H1 (cell line): ENCODE data around the gene TUBA3C. TPM values are rescaled to one million over a fixed set of nuclear protein-coding genes. Genes with fewer than 3 reads are reported as not detected.

Experiments used
- CTCF ChIA-PET: fragments of 300-600 bp; sonication (Branson Sonifier 250); formaldehyde crosslinking; loops from one replicate; lab custom pipeline; 2021; ENCODE audit not compliant: partially characterized antibody; lab: Charles Lee
- POLR2A ChIA-PET: fragments of 300-600 bp; sonication (Branson Sonifier 250); formaldehyde crosslinking; loops from one replicate; lab custom pipeline; 2021; ENCODE audit warnings: inconsistent platforms; ENCODE audit not compliant: partially characterized antibody; lab: Charles Lee
- DNase-seq, 2 experiments: peaks; one replicate each; pipeline versions ENCODE4 v3.0.0 to v3.0.0-alpha.2; 2010 to 2022; ENCODE audit warnings: low spot score in 2 of 2, low read depth in 1 of 2, mixed read lengths in 1 of 2
- FAIRE-seq: peaks from 2 replicates; lab custom pipeline; 2011; peaks lifted over from hg19 to GRCh38; lab: Jason Lieb, UNC
- H2AFZ ChIP-seq: 2 replicates; pipeline ENCODE4 v1.8.1; 2012; ENCODE audit warnings: low read length, inconsistent platforms
- H2AK5ac ChIP-seq: 2 replicates; pipeline ENCODE4 v1.6.1; 2013; ENCODE audit warnings: low read depth, low read length
- H2BK120ac ChIP-seq: replicated peaks from 2 replicates; pipeline ENCODE3; 2013; ENCODE audit warnings: low read depth, low read length, inconsistent platforms
- H2BK12ac ChIP-seq: 2 replicates; pipeline ENCODE4 v1.6.1; 2013; ENCODE audit warnings: low read depth, low read length
- H2BK15ac ChIP-seq: 2 replicates; pipeline ENCODE4 v1.6.1; 2013; ENCODE audit warnings: low read length
- H2BK20ac ChIP-seq: 2 replicates; pipeline ENCODE4 v1.6.1; 2013; ENCODE audit warnings: low read length
- H2BK5ac ChIP-seq: 2 replicates; pipeline ENCODE4 v1.6.1; 2013; ENCODE audit warnings: low read depth, low read length
- H3K14ac ChIP-seq: 2 replicates; pipeline ENCODE4 v1.6.1; 2013; ENCODE audit warnings: inconsistent platforms; ENCODE audit not compliant: insufficient read length
- H3K18ac ChIP-seq: 2 replicates; pipeline ENCODE4 v1.6.1; 2013; ENCODE audit warnings: low read length; ENCODE audit errors: extremely low read depth
- H3K23ac ChIP-seq: 2 replicates; pipeline ENCODE4 v1.6.1; 2013; ENCODE audit warnings: inconsistent platforms; ENCODE audit not compliant: insufficient read length
- H3K23me2 ChIP-seq: 2 replicates; pipeline ENCODE4 v1.6.1; 2013; ENCODE audit warnings: low read depth, low read length
- H3K27ac ChIP-seq: 2 replicates; pipeline ENCODE4 v1.6.1; 2011; ENCODE audit warnings: low read depth, low read length, inconsistent platforms
- H3K27me3 ChIP-seq, 4 experiments: replicated peaks in 1 of 4; 1 replicate in 1 of 4; 2 replicates in 3 of 4; pipeline versions ENCODE4 v1.6.1 to v1.8.1; 2011 to 2013; ENCODE audit warnings: low read length in 3 of 4, mild to moderate bottlenecking in 3 of 4, inconsistent platforms in 2 of 4, mixed read lengths in 2 of 4, moderate library complexity in 1 of 4; ENCODE audit not compliant: control insufficient read depth in 3 of 4, insufficient read depth in 3 of 4; ENCODE audit errors: extremely low read depth in 1 of 4
- H3K36me3 ChIP-seq, 4 experiments: 2 replicates each; pipeline versions ENCODE4 v1.6.1 to v1.8.1; 2011 to 2013; ENCODE audit warnings: mild to moderate bottlenecking in 4 of 4, low read length in 3 of 4, moderate library complexity in 2 of 4, control low read depth in 1 of 4, inconsistent platforms in 1 of 4; ENCODE audit not compliant: insufficient read depth in 4 of 4, control insufficient read depth in 2 of 4
- H3K4ac ChIP-seq: replicated peaks from 2 replicates; pipeline ENCODE3; 2013; ENCODE audit warnings: low read length, low read depth, mixed read lengths, inconsistent platforms; ENCODE audit not compliant: insufficient read length
- H3K4me1 ChIP-seq, 4 experiments: replicated peaks in 1 of 4; 1 replicate in 1 of 4; 2 replicates in 3 of 4; pipeline versions ENCODE4 v1.6.1 to v1.8.1; 2011 to 2013; ENCODE audit warnings: low read length in 3 of 4, inconsistent platforms in 2 of 4, mixed read lengths in 1 of 4; ENCODE audit not compliant: insufficient read depth in 4 of 4, control insufficient read depth in 3 of 4
- H3K4me2 ChIP-seq, 2 experiments: 2 replicates each; pipeline versions ENCODE4 v1.6.1 to v1.8.1; 2011 to 2013; ENCODE audit warnings: low read depth in 2 of 2, low read length in 2 of 2, control low read depth in 1 of 2, inconsistent platforms in 1 of 2, mild to moderate bottlenecking in 1 of 2; ENCODE audit not compliant: insufficient read depth in 1 of 2
- H3K4me3 ChIP-seq, 4 experiments: fragments of 200-600, 300-600 bp in 1 of 4; sonication (generic), shearing (Covaris generic), sonication (Bioruptor Twin) in 1 of 4; 2 replicates each; pipeline versions ENCODE4 v1.5.1 to v1.8.1; 2011 to 2016; ENCODE audit warnings: low read length in 4 of 4, low read depth in 3 of 4, control low read depth in 2 of 4, inconsistent platforms in 2 of 4, mild to moderate bottlenecking in 2 of 4, mixed read lengths in 1 of 4, moderate library complexity in 1 of 4; ENCODE audit not compliant: insufficient read depth in 2 of 4; ENCODE audit errors: extremely low read depth in 1 of 4
- H3K56ac ChIP-seq: replicated peaks from 2 replicates; pipeline ENCODE3; 2013; ENCODE audit warnings: low read depth, mild to moderate bottlenecking, mixed read lengths, low read length, inconsistent platforms; ENCODE audit not compliant: insufficient read length
- H3K79me1 ChIP-seq: 2 replicates; pipeline ENCODE4 v1.6.1; 2013; ENCODE audit warnings: low read depth, low read length, control low read depth
- H3K79me2 ChIP-seq, 2 experiments: 2 replicates each; pipeline versions ENCODE4 v1.6.1 to v1.8.1; 2012 to 2013; ENCODE audit warnings: low read length in 2 of 2, mild to moderate bottlenecking in 2 of 2, inconsistent platforms in 1 of 2; ENCODE audit not compliant: insufficient read depth in 2 of 2, control insufficient read depth in 1 of 2
- H3K9ac ChIP-seq, 4 experiments: replicated peaks in 1 of 4; 1 replicate in 1 of 4; 2 replicates in 3 of 4; pipeline versions ENCODE4 v1.6.1 to v1.8.1; 2011 to 2013; ENCODE audit warnings: low read depth in 3 of 4, low read length in 3 of 4, control low read depth in 2 of 4, mild to moderate bottlenecking in 2 of 4, moderate library complexity in 2 of 4, inconsistent platforms in 1 of 4; ENCODE audit errors: extremely low read depth in 1 of 4
- H3K9me3 ChIP-seq, 2 experiments: 2 replicates each; pipeline versions ENCODE4 v1.6.1 to v1.8.1; 2012 to 2013; ENCODE audit warnings: mild to moderate bottlenecking in 2 of 2, moderate library complexity in 2 of 2, control low read depth in 1 of 2, inconsistent platforms in 1 of 2, low read depth in 1 of 2, low read length in 1 of 2, mixed read lengths in 1 of 2; ENCODE audit not compliant: insufficient read depth in 2 of 2
- H4K20me1 ChIP-seq, 2 experiments: replicated peaks in 1 of 2; 2 replicates each; pipeline versions ENCODE3 to v1.8.1; 2011 to 2013; ENCODE audit warnings: inconsistent platforms in 2 of 2, low read length in 2 of 2, mild to moderate bottlenecking in 1 of 2; ENCODE audit not compliant: insufficient read depth in 2 of 2, control insufficient read depth in 1 of 2
- H4K5ac ChIP-seq: 2 replicates; pipeline ENCODE4 v1.6.1; 2013; ENCODE audit warnings: low read length, low read depth, mixed read lengths, inconsistent platforms; ENCODE audit not compliant: insufficient read length
- H4K8ac ChIP-seq: 2 replicates; pipeline ENCODE4 v1.8.0; 2013; ENCODE audit warnings: mild to moderate bottlenecking, moderate library complexity, low read length, inconsistent platforms; ENCODE audit not compliant: insufficient read depth; ENCODE audit errors: extremely low read depth
- H4K91ac ChIP-seq: replicated peaks from 2 replicates; pipeline ENCODE3; 2013; ENCODE audit warnings: low read length, mixed read lengths, inconsistent platforms; ENCODE audit not compliant: insufficient read length
- POU5F1 ChIP-seq: IDR thresholded peaks from 2 replicates; pipeline ENCODE4 v1.6.1; 2011; ENCODE audit warnings: low read depth, mild to moderate bottlenecking, low read length, moderate library complexity
- RFX5 ChIP-seq: IDR thresholded peaks from 2 replicates; pipeline ENCODE4 v1.6.1; 2011; ENCODE audit warnings: low read depth, low read length, improper control_type of control experiment, borderline replicate concordance
- SAP30 ChIP-seq: fragments of 300-600 bp; sonication (generic); IDR thresholded peaks from 2 replicates; pipeline ENCODE4 v1.7.1; 2012; ENCODE audit warnings: low read length, moderate library complexity, mild to moderate bottlenecking, inconsistent platforms; ENCODE audit not compliant: insufficient read depth, insufficient replicate concordance
- SUZ12 ChIP-seq: fragments of 200-600 bp; sonication (generic); IDR thresholded peaks from 2 replicates; pipeline ENCODE4 v1.6.1; 2012; ENCODE audit warnings: mild to moderate bottlenecking, inconsistent platforms, low read length, moderate library complexity, mixed read lengths
- TBP ChIP-seq: IDR thresholded peaks from 2 replicates; pipeline ENCODE4 v1.6.1; 2011; ENCODE audit warnings: low read depth, low read length, improper control_type of control experiment
- WGBS, 2 experiments: shearing (Covaris generic) in 1 of 2; methylation state at CpG; one replicate each; pipeline versions ENCODE4 v1.1.6 to v1.1.7; 2013 to 2015; ENCODE audit warnings: low lambda C conversion rate in 2 of 2, mixed read lengths in 2 of 2, inconsistent platforms in 1 of 2, low coverage in 1 of 2, missing lambda C conversion rate in 1 of 2; ENCODE audit not compliant: insufficient replicate concordance in 2 of 2, insufficient coverage in 1 of 2, insufficient read length in 1 of 2; ENCODE audit errors: extremely low coverage in 1 of 2, missing lambda C conversion rate in 1 of 2; 5-methylcytosine and 5-hydroxymethylcytosine counted together
- polyA plus RNA-seq, 7 experiments: library from polyadenylated mRNA; depleted of rRNA in 3 of 7; stranded (reverse) in 5 of 7; unstranded in 2 of 7; fragments of >200 nt in 5 of 7; fragments of 200-250 nt in 2 of 7; gene quantifications; 1 replicate in 5 of 7; 2 replicates in 1 of 7; 4 replicates in 1 of 7; pipeline versions ENCODE4 v1.2.1 to v1.2.3, GENCODE V29; 2011 to 2013; ENCODE audit warnings: missing spikeins in 2 of 7, mixed read lengths in 2 of 7
- total RNA-seq: library from RNA; stranded (reverse); fragmentation: NEBNext Ultra II Directional; extraction: Animal tissue kit (Norgen Biotek cat#: 25700); gene quantifications from 2 replicates; pipeline ENCODE4 v1.2.1, GENCODE V29; 2021

The TUBA3C gene
- total and polyA plus RNA-seq, 2 of the 8 experiments (the other 6 are each of a cell fraction or from before 2014, with no cell fraction given): not detected

DNA sequence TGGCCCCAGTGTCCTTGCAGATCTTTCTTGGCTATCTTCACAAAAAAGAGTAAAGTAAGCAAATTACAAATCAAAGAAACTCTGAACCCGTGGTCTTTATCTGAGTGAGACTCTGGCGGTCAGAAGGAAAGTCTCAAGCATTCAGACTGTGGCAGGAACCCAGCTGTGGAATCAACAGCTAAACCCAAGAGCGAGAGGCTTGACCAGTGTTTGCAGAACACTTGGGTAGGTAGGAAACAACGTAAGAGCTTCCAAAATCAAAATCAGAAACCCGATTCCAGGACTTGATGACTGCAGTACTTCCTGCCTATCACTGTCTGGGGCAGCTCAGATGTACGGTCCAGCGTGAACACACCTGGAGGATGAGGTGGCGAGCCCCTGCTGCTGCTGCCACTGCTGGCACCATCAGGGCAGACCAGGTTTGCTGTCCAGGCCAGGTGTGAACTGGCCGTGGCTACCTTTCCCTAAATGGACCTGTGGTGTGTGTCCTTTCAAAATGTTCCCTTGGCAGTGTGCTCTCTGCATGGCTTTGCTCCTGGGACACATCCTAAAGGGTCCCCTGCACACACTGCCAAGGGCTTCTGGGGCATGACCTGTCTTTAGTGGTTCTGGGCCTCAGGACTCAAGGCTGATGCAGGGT, 9.5 kb downstream of the TUBA3C start:
- Histone ChIP-seq H2BK20ac (no peak overlapping the region), H2BK120ac (no peak overlapping the region), H3K23me2 (no peaks in the 10 kb centered on the region), H2BK12ac (no peak overlapping the region), H3K4ac (no peak overlapping the region), H3K18ac (no peak overlapping the region), H3K9ac (no peak overlapping the region), H4K5ac (no peak overlapping the region), H2BK5ac (no peak overlapping the region), H4K20me1 (no peaks in the 10 kb centered on the region), H3K36me3 (no peaks in the 10 kb centered on the region), H3K23ac (no peak overlapping the region), H2AFZ (no peak overlapping the region), H3K79me1 (no peaks in the 10 kb centered on the region), H3K27ac (no peak overlapping the region), H3K4me2 (no peak overlapping the region), H2AK5ac (no peak overlapping the region), H3K9me3 (peaks cover 68 to 98% of the 10 kb centered on the region in 2 experiments), H3K79me2 (no peaks in the 10 kb centered on the region), H3K56ac (no peak overlapping the region), H2BK15ac (no peak overlapping the region), H3K14ac (no peak overlapping the region), H4K91ac (no peak overlapping the region), H3K4me1 (no peaks in the 10 kb centered on the region), H4K8ac (no peak overlapping the region), H3K27me3 (no peaks in the 10 kb centered on the region), H3K4me3 (no peak overlapping the region)
- TF ChIP-seq SAP30 (no peak), TBP (no peak), POU5F1 (no peak), RFX5 (no peak), SUZ12 (no peak)
- POLR2A ChIA-PET: no interaction called here
- CTCF ChIA-PET: no interaction called here
- DNase-seq (no peak), FAIRE-seq (no peak)
- WGBS, 2 experiments: 75% methylated on average over 9 of the region's 9 CpGs; no CpG with 5 or more reads in 1 of the 2 experiments
